Suprapubic skin (tissue), 4 donors: ENCODE data around the gene CRHR2. TPM values are rescaled to one million over a fixed set of nuclear protein-coding genes. Genes with fewer than 3 reads are reported as not detected.
"Not testable (repeated sequence)": the region's sequence is repeated elsewhere in the genome, so short reads cannot be mapped to it uniquely, and the experiment has no call there.

Experiments used
- DNase-seq, 2 donors: peaks; one replicate each; pipeline ENCODE4 v3.0.0-alpha.2; 2019; ENCODE audit warnings: low spot score in 2 of 2
- H3K27ac ChIP-seq: fragments of 200-600 bp; sonication (generic); one replicate; pipeline ENCODE4 v1.5.1; 2019
- H3K27me3 ChIP-seq: fragments of 200-600 bp; sonication (generic); one replicate; pipeline ENCODE4 v1.5.1; 2019
- H3K36me3 ChIP-seq: fragments of 200-600 bp; sonication (generic); one replicate; pipeline ENCODE4 v1.5.1; 2019
- H3K4me1 ChIP-seq: fragments of 200-600 bp; sonication (generic); one replicate; pipeline ENCODE4 v1.5.1; 2019
- H3K4me3 ChIP-seq: fragments of 200-600 bp; sonication (generic); one replicate; pipeline ENCODE4 v1.5.1; 2019; ENCODE audit warnings: mild to moderate bottlenecking
- H3K9me3 ChIP-seq: fragments of 200-600 bp; sonication (generic); one replicate; pipeline ENCODE4 v1.5.1; 2019
- EP300 ChIP-seq: sonication (generic); formaldehyde crosslinking; IDR thresholded peaks from one replicate; pipeline ENCODE4 v1.6.1; 2017; ENCODE audit warnings: antibody characterized with exemption
- POLR2A ChIP-seq, 2 donors: fragments of 450-650 bp; IDR thresholded peaks; one replicate each; pipeline ENCODE4 v1.6.1; 2017; ENCODE audit warnings: antibody characterized with exemption in 2 of 2, mild to moderate bottlenecking in 2 of 2, moderate library complexity in 2 of 2
- POLR2AphosphoS5 ChIP-seq, 3 donors: sonication (generic); formaldehyde crosslinking; IDR thresholded peaks; one replicate each; pipeline ENCODE4 v1.6.1; 2017; ENCODE audit warnings: antibody characterized with exemption in 3 of 3
- WGBS: methylation state at CpG from one replicate; pipeline ENCODE4 v1.1.5; 2018; 5-methylcytosine and 5-hydroxymethylcytosine counted together
- total RNA-seq, 4 donors: library from RNA; depleted of rRNA; stranded (reverse); fragments of >200 nt; gene quantifications; one replicate each; pipeline ENCODE4 v1.1.0, GENCODE V29; 2016
- TF ChIP-seq, protein P1 (sequence below), 2 donors: fragments of 200-600 bp in 1 of 2; fragments of 450-650 bp in 1 of 2; sonication (generic) in 1 of 2; IDR thresholded peaks; one replicate each; pipeline ENCODE4 v1.5.1; 2016 to 2019; ENCODE audit warnings: antibody characterized with exemption in 2 of 2, mild to moderate bottlenecking in 1 of 2, moderate library complexity in 1 of 2

The CRHR2 gene
- total RNA-seq, 4 donors from 2014 or later = 0.55 TPM; not detected in 3

DNA sequence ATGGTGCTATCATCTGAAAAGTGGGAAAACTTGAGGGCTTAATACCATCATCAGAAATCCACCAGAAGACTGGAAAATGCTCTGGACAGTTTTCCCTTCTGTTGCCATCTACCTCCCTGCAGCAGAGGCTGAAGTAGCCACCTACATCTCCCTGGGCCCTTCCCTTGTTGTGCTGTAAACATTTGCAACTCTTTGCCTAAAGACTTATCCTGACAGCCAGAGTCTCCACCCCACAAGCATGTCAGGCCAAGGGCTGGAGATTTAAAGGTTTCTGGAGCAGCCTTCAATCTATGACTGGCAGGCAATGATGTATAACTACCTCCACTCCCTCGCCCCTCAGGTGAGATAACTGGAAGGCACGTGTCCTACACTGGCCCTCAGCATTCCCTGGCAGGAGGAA is 39.9 kb upstream of the CRHR2 start:
- H3K4me3 ChIP-seq = no peak overlapping the region
- no peaks in the 10 kb centered on the region for H3K27me3 ChIP-seq
- 76% methylated on average over 2 of the region's 2 CpGs for WGBS
- no peak for DNase-seq
- no peaks in the 10 kb centered on the region for H3K36me3 ChIP-seq
- no peaks in the 10 kb centered on the region for H3K4me1 ChIP-seq
- no peak overlapping the region for H3K27ac ChIP-seq
- no peak for TF ChIP-seq POLR2A (IDR thresholded peaks at IDR 0.05)
- no peak for TF ChIP-seq POLR2AphosphoS5 (IDR thresholded peaks at IDR 0.05)
- TF ChIP-seq, protein P1, sequence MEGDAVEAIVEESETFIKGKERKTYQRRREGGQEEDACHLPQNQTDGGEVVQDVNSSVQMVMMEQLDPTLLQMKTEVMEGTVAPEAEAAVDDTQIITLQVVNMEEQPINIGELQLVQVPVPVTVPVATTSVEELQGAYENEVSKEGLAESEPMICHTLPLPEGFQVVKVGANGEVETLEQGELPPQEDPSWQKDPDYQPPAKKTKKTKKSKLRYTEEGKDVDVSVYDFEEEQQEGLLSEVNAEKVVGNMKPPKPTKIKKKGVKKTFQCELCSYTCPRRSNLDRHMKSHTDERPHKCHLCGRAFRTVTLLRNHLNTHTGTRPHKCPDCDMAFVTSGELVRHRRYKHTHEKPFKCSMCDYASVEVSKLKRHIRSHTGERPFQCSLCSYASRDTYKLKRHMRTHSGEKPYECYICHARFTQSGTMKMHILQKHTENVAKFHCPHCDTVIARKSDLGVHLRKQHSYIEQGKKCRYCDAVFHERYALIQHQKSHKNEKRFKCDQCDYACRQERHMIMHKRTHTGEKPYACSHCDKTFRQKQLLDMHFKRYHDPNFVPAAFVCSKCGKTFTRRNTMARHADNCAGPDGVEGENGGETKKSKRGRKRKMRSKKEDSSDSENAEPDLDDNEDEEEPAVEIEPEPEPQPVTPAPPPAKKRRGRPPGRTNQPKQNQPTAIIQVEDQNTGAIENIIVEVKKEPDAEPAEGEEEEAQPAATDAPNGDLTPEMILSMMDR (IDR thresholded peaks at IDR 0.05) = no peak
- TF ChIP-seq EP300 = no peak
- H3K9me3 ChIP-seq = peaks cover 9% of the 10 kb centered on the region

GRCh38 chr7:30721211-30721610 is 39.0 kb upstream of the CRHR2 start:
- no peak overlapping the region for H3K4me3 ChIP-seq
- 88% methylated on average over 1 of the region's 1 CpG for WGBS
- DNase-seq = no peak
- H3K36me3 ChIP-seq = no peaks in the 10 kb centered on the region
- TF ChIP-seq, protein P1 (IDR thresholded peaks at IDR 0.05) = no peak
- TF ChIP-seq POLR2A (IDR thresholded peaks at IDR 0.05) (no peak), POLR2AphosphoS5 (IDR thresholded peaks at IDR 0.05) (no peak), EP300 (no peak)
- no peaks in the 10 kb centered on the region for H3K4me1 ChIP-seq
- H3K27me3 ChIP-seq = no peaks in the 10 kb centered on the region
- H3K9me3 ChIP-seq = peaks cover 9% of the 10 kb centered on the region
- H3K27ac ChIP-seq = no peak overlapping the region

GRCh38 chr7:30719434-30719833 is 37.2 kb upstream of the CRHR2 start:
- H3K27me3 ChIP-seq, DNase-seq, H3K9me3 ChIP-seq, H3K4me1 ChIP-seq, H3K36me3 ChIP-seq, H3K27ac ChIP-seq, H3K4me3 ChIP-seq: not testable (repeated sequence)
- WGBS = 95% methylated on average over 2 of the region's 2 CpGs

- Histone ChIP-seq H3K4me3 (no peak overlapping the region), H3K4me1 (no peaks in the 10 kb centered on the region), H3K36me3 (no peaks in the 10 kb centered on the region), H3K9me3 (peaks cover 9% of the 10 kb centered on the region), H3K27me3 (no peaks in the 10 kb centered on the region), H3K27ac (no peak overlapping the region)
- TF ChIP-seq EP300 = no peak
- no peak for TF ChIP-seq POLR2A (IDR thresholded peaks at IDR 0.05)
- TF ChIP-seq POLR2AphosphoS5 (IDR thresholded peaks at IDR 0.05) = no peak
- TF ChIP-seq, protein P1 (IDR thresholded peaks at IDR 0.05) = no peak
- 68% methylated on average over 2 of the region's 2 CpGs for WGBS
- peak in 1 of 2 donors; percentile 51 for DNase-seq
Measured at GRCh38 chr7:30717181-30717580, 34.9 kb upstream of the CRHR2 start.

- H3K4me3 ChIP-seq = no peak overlapping the region
- peaks cover 9% of the 10 kb centered on the region for H3K9me3 ChIP-seq
- no peak for DNase-seq
- WGBS = 90% methylated on average over 1 of the region's 1 CpG
- H3K27ac ChIP-seq = no peak overlapping the region
- H3K4me1 ChIP-seq = peaks cover 7% of the 10 kb centered on the region
- no peaks in the 10 kb centered on the region for H3K36me3 ChIP-seq
- TF ChIP-seq, protein P1 (IDR thresholded peaks at IDR 0.05) = no peak
- TF ChIP-seq POLR2A (IDR thresholded peaks at IDR 0.05) (no peak), POLR2AphosphoS5 (IDR thresholded peaks at IDR 0.05) (no peak), EP300 (no peak)
- H3K27me3 ChIP-seq = no peaks in the 10 kb centered on the region
Measured at GRCh38 chr7:30714129-30714528, 31.9 kb upstream of the CRHR2 start.

GRCh38 chr7:30713392-30713791 is 31.1 kb upstream of the CRHR2 start:
- H3K4me1 ChIP-seq = peaks cover 7% of the 10 kb centered on the region
- 88% methylated on average over 5 of the region's 6 CpGs for WGBS
- no peak overlapping the region for H3K27ac ChIP-seq
- no peak overlapping the region for H3K4me3 ChIP-seq
- H3K36me3 ChIP-seq = no peaks in the 10 kb centered on the region
- no peak for TF ChIP-seq EP300
- TF ChIP-seq POLR2A (IDR thresholded peaks at IDR 0.05) = no peak
- TF ChIP-seq, protein P1 (IDR thresholded peaks at IDR 0.05) = no peak
- no peak for TF ChIP-seq POLR2AphosphoS5 (IDR thresholded peaks at IDR 0.05)
- H3K27me3 ChIP-seq = no peaks in the 10 kb centered on the region
- H3K9me3 ChIP-seq = peaks cover 9% of the 10 kb centered on the region
- peak in 1 of 2 donors; percentile 25 for DNase-seq
